DMS53 treated with DMSO at 0.1 percent for 48 hours (cell line): Measurements from ENCODE around the gene R3HDM4.

ENCODE experiments used
- DNase-seq: peaks from one replicate; lab custom pipeline; 2025; ENCODE audit not compliant: unreplicated experiment; lab: John Stamatoyannopoulos, UW

Gene R3HDM4

DNA sequence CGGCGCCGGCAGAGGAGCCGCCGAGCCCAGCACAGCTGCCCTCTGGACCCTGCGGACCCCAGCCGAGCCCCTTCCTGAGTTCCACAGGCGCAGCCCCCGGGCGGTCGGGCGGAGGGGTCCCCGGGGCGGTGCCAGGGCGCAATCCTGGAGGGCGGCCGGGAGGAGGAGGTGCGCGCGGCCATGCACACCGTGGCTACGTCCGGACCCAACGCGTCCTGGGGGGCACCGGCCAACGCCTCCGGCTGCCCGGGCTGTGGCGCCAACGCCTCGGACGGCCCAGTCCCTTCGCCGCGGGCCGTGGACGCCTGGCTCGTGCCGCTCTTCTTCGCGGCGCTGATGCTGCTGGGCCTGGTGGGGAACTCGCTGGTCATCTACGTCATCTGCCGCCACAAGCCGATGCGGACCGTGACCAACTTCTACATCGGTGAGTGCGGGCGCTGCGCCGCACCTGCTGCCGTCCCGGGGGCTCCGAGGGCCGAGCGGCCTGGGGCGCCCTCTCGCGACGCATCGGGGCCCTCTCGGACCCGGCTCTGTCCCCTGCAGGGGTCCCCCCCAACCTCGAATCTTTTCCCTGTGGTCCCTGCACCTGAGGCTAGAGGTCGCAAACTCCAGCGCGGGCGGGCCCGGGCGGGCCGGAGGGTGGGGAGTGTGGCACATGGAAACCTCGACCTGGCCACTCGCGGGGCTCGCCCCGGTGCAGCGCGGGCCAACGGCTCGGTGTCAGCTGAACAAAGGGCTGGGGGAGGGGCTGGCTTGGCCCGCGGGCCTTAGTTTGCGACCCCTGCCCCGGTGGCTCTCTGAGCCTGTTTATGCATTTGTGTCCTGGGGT lies 4.5 kb upstream of the R3HDM4 start, which contains the start of gene KISS1R:
KISS1R (plus strand) TSS at position 11 of the 829 bp plus-strand sequence; CDS start at position 181, 170 bp downstream.
- peak; percentile 31 for DNase-seq

DNA sequence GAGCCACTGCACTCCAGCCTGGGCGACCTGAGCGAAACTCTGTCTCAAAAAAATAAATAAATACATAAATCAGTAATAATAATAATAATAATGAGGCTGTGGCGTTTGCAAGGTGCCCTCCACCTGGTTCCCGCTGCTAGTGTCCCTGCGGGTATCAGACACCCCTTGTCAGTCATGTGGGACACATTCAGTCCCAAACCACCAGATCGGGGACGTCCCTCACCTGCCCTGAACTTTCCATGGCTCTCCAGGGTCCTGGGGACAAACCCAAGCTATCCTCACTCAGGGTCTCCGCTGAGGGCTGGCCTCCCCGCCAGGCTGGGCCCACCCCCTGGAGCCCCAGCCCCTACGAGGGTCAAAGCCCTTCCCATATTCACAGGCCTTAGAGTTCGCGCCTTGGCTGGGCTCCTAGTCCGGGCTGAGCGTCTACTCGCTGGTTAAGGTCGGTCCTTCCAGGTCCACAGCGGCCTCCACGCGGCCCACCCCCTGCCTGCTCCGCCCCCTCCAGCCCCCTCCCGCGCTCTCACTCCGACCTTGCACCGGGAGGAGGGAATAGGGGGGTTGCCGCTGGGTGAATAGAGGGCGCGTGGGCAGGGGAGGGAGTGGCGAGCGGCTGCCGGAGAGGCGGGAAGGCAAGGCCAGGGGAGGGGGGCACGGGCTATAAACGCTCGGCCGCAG lies 3.8 kb upstream of the R3HDM4 start:
- DNase-seq, result no peak

GRCh38 chr19:912181-913079 lies 589 bp downstream of the R3HDM4 start:
- no peak for DNase-seq

- DNase-seq, result no peak
Observed at GRCh38 chr19:911197-912033, 1.6 kb downstream of the R3HDM4 start.

DNA sequence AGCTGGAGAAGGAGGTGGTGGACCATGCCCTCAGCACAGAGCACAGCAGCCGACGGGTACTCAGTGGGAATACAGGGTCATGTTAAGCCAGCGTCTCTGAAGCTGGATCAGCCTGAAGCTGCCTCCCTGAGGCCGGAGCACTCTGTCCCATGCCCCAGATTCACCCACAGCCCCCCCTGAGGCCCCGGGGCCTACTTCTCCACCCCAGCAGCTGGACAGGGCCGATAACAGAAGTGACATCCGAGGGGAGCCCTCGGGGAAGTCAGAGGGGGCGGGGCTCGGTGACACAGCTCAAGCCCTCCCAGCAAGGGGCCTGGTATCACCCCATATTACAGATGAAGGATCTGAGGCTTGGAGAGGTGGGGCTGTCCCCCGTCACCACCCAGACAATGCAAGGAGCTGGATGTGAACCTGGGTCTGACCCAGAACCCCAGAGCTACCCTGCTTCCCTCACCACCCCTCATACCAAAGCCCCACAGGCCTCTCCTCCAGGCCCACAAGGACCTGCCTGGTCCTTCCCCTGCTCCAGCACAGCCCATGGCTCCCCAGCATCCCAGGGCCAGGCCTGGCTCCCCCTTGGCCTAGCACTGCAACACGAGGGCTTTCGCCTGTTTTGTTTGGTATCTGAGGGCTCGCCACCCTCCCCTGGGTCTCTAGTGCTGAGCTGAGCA lies 5.7 kb downstream of the R3HDM4 start:
- DNase-seq, result no peak

GRCh38 chr19:906480-906879 lies 6.5 kb downstream of the R3HDM4 start:
- DNase-seq, result no peak

- DNase-seq, result no peak
Observed at GRCh38 chr19:904545-904944, 8.5 kb downstream of the R3HDM4 start.

DNA sequence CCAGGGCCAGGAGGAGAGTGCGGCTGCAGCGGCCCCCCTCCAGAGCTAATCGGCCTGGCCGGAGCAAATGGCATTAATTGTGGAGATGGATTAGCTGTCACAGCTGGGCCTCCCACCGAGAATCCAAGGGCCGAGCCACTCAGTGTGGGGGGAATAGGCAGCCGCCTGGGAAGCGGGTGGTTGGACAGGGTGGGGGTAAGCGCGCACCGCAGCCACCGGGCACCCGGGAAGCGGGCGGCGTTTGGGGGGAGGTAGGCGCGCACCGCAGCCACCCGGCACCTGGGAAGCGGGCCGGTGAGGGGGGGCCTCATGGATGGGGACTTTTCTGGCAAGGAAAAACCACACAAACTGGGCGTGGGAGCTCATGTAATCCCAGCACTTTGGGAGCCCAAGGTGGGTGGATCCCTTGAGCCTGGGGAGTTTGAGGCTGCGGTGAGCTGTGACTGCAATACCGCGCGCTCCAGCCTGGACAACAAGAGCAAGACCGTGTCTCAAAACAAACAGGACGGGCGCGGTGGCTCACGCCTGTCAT lies 9.7 kb downstream of the R3HDM4 start:
- no peak for DNase-seq

GRCh38 chr19:902446-903226 lies 10.4 kb downstream of the R3HDM4 start:
- no peak for DNase-seq

DNA sequence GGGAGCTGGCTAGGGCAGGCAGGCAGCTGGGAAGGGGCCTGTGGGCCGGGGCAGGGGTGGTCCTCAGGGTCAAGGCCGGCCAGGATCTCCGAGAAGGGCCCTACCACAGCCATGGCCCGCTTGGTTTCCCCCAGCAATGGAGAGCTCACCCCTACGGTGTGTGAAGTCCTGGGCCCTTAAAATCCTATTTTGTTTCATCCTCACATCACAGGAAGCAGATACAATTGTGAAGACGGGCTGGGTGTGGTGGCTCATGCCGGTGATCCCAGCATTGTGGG lies 11.0 kb downstream of the R3HDM4 start:
- no peak for DNase-seq

DNA sequence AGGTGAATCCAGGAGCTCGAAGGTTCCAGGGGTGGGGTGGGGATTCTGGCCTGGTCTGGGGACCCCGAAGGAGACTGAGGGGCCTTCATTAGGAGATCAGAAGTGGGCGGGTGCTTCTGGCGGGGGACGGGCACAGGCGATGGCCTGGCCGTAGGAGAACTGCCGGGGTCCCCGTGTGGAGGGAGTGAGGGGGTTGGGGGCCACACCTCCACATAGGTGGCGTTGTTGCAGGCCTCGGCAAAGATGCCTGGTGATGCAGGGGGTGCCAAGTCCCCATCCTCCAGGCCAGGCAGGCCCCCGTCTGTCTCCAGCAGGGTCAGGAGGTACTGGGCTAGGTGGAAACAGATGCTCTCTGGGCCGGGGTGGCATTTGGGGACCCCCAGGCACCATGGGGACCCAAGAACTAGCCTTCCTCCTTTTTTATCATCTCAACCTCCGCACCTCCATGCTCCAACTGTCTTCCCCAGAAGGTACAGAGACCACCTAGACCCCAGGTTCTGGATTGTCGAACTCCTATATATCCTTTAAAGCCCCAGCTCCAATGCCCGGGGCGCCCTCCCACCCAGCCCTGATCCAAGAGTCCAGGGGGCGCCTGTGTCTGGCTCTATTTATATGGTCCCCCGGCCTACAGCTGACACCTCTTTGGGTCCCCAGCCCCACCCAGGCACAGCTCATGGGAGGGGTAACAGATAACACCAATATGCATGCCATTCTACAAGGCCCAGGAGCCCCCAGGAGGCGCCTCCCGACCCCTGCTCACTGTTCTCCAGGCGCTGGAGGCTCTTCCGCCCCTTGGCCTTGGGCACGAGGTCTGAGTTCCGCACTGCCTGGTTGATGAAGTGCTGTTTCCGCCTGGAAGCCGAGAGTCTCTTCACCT lies 11.6 kb downstream of the R3HDM4 start:
- no peak for DNase-seq

DNA sequence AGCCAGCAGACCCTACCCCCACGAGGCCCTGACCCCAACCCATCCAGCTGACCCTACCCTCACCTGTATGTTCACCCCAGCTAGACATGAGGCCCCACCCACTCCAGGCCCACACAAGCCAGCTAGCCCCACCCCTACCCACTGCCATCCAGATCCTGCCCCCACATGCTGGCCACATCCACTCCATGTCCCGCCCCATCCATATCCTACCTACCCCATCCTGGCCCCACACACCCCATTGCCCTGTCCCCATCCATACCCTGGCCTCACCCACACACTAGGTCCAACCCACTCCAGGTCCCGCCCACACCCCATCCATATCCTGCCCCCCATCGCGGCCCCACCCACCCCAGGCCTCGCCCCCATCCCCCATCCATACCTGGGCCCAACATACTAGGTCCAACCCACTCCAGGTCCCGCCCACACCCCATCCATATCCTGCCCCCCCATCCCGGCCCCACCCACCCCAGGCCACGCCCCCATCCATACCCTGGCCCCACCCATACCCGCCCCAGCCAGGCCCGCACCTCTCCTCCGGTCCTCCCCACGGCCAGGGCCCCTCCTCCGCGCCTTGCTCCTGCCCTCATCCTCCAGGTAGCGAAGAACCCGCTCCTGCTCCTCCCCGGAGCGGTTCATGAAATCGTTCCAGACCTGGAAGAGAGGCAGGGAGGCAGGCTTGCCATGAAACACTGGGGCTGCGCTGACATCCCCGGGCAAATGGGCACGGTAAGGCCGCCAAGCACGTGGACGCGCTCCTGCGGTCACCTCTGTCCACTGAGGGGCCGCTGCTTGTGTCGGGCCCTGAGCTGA lies 12.5 kb downstream of the R3HDM4 start:
- no peak for DNase-seq

DNA sequence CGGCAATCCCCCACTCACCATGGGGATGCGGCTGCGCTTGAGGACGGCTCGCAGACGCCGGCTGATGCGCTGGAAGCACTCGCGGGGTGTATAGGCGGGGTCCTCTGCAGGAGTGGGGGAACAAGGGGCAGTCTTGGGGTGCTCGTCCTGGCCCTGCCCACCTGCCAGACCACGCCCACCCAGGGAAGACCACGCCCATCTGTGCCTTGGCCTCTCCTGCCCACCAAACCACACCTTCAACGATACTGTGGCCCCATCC lies 13.0 kb downstream of the R3HDM4 start:
- no peak for DNase-seq

DNA sequence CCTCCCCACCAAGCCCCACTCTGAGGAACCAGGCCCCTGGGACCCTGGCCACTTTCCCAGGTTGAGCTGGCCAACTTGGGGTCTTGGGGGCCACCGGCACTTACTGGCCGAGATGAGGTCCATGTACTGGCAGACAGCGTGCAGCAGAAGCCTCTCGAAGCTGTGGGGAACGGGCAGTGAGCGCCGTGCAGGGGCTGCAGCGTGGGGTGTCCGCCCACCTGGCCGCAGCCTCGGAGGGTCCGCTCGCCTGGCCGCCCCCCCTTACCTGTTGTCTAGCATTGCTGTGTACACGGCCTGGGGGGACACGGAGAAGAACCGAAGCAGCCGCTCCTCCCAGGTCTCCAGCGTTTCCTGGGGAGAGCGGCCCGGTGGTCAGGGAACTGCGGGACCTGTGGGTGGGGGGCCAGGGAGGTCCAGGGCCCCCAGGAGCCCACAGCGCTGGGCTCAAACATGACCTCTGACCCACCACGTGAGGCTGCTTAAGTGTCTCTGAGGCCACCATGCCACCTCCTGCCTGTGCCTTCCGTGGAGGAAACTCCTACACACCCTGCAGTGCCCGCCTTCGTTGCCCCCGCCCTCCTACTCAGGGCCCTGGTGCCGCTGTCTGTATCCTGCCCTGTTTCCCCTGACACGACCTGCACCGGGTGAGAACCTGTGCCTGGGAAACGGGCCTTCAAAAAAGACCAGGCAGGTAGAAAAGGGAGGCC lies 13.5 kb downstream of the R3HDM4 start:
- no peak for DNase-seq

GRCh38 chr19:898663-899062 lies 14.4 kb downstream of the R3HDM4 start:
- DNase-seq, result no peak

GRCh38 chr19:897442-898039 lies 15.5 kb downstream of the R3HDM4 start:
- no peak for DNase-seq

- DNase-seq, result no peak
Observed at GRCh38 chr19:896999-897398, 16.0 kb downstream of the R3HDM4 start.
